GM12892 (cell line): ENCODE data around the gene GOLGA6L6.
"Not testable (repeated sequence)": the region's sequence is repeated elsewhere in the genome, so short reads cannot be mapped to it uniquely, and the experiment has no call there.

ENCODE experiments used
- POLR2A ChIP-seq: IDR thresholded peaks from 2 replicates; pipeline ENCODE4 v1.6.1; 2011; ENCODE audit warnings: low read depth, low read length, control low read depth
- POLR2AphosphoS5 ChIP-seq: IDR thresholded peaks from 2 replicates; pipeline ENCODE4 v1.6.1; 2011; ENCODE audit warnings: low read depth, low read length, control low read depth
- TAF1 ChIP-seq: IDR thresholded peaks from 2 replicates; pipeline ENCODE4 v1.6.1; 2011; ENCODE audit warnings: low read depth, mild to moderate bottlenecking, control low read depth, low read length, borderline replicate concordance

DNA sequence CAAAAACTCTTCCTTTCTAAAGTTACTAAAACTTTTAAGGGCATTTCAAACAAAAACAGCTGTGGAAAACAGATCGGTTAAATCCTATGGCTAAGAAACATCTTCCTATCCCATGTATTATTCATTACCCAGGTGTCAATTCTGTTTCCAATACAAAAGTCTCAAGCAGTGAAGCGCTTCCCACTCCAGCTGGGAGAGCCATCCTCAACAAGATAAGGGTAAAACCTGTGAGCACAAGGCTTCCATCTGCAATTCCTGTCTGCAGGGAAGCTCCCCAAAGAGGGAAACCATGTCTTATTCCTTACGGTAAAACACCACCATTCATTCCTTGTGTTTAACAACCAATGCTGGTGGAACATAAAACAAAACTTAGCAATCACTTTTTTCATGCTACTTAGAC, 38.8 kb downstream of the GOLGA6L6 start:
- not testable (repeated sequence) for TF ChIP-seq POLR2A, POLR2AphosphoS5, TAF1
